ENCODE results near the gene HSBP1. TPM values are rescaled to one million over a fixed set of nuclear protein-coding genes. Genes with fewer than 3 reads are reported as not detected.
A peak's percentile ranks its signal among the peaks of the same experiment; 100 is the strongest.

HSBP1 gene
- total and polyA plus RNA-seq, 2 of the 13 experiments (the other 11 are each of a cell fraction or from before 2014, with no cell fraction given), result 249 to 292 TPM

DNA sequence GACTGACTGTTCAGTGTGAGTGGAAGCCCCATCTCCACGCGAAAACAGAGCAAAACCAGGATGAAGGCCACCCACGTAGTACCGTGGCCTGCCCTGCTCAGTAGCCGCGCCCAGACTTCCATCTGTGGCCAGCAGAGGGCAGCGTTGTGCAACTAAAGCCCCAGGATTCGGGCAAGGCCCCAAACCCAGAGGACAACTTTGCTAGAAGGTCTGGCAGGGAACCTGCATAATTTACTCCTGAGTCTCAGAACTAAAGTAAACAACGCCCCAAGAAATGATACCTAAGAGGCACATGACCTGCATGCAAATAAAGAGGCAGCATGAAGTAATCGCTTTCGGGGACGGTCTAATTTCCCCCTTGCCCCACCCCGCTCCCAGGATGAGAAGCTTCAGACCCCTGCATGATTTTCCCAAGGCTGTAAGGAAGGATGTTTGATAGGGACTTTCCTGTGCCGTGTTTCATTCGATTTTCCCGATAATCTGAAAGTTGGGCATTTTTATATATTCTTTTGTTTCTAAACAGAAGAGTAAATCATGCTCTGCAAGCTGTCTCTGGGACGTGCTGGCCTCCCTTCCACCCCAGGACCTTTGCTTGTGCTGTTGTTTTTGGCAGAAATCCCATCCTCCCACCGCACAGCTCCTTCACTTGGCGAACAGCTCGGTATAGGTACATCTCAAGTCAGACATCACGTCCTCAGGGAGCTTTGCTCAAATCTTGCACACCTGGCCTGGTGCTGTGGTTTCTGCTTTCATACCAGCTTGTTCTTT is 18.6 kb downstream of the HSBP1 start (continued):
- TF ChIP-seq BRCA1 (CRISPR knock-in tag; IDR thresholded peaks at IDR 0.05) (no peak), ONECUT2 (CRISPR knock-in tag; IDR thresholded peaks at IDR 0.05) (no peak), THAP11 (CRISPR knock-in tag; IDR thresholded peaks at IDR 0.05) (0 out of 2 replicates have a peak, but pooled peaks have one; percentile 14), ZNF160 (CRISPR knock-in tag; IDR thresholded peaks at IDR 0.05) (no peak), ZSCAN25 (CRISPR knock-in tag; IDR thresholded peaks at IDR 0.05) (no peak), KLF6 (CRISPR knock-in tag; IDR thresholded peaks at IDR 0.05) (no peak), PPARG (CRISPR knock-in tag; conservative IDR thresholded peaks at IDR 0.05) (0 out of 2 replicates have a peak, but pooled peaks have one; percentile 35), NFYC (CRISPR knock-in tag; IDR thresholded peaks at IDR 0.05) (no peak), HOXA3 (CRISPR knock-in tag; IDR thresholded peaks at IDR 0.05) (peak; percentile 11; the same call in 1 of the 2 replicates), SRY (CRISPR knock-in tag; IDR thresholded peaks at IDR 0.05) (no peak), ZC3H4 (CRISPR knock-in tag; IDR thresholded peaks at IDR 0.05; ENCODE audit: borderline replicate concordance) (no peak), MYNN (CRISPR knock-in tag; IDR thresholded peaks at IDR 0.05; ENCODE audit: low read depth) (no peak), TBP (CRISPR knock-in tag; IDR thresholded peaks at IDR 0.05) (no peak), EEA1 (CRISPR knock-in tag; IDR thresholded peaks at IDR 0.05; ENCODE audit: borderline replicate concordance) (no peak), POLR2G (IDR thresholded peaks at IDR 0.05; ENCODE audit: low read depth, low read length) (no peak), ZNF850 (CRISPR knock-in tag; conservative IDR thresholded peaks at IDR 0.05) (no peak)
- TF ChIP-seq, protein P1, sequence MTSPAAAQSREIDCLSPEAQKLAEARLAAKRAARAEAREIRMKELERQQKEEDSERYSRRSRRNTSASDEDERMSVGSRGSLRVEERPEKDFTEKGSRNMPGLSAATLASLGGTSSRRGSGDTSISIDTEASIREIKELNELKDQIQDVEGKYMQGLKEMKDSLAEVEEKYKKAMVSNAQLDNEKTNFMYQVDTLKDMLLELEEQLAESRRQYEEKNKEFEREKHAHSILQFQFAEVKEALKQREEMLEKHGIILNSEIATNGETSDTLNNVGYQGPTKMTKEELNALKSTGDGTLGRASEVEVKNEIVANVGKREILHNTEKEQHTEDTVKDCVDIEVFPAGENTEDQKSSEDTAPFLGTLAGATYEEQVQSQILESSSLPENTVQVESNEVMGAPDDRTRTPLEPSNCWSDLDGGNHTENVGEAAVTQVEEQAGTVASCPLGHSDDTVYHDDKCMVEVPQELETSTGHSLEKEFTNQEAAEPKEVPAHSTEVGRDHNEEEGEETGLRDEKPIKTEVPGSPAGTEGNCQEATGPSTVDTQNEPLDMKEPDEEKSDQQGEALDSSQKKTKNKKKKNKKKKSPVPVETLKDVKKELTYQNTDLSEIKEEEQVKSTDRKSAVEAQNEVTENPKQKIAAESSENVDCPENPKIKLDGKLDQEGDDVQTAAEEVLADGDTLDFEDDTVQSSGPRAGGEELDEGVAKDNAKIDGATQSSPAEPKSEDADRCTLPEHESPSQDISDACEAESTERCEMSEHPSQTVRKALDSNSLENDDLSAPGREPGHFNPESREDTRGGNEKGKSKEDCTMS (CRISPR knock-in tag; conservative IDR thresholded peaks at IDR 0.05), result no peak
- TF ChIP-seq, protein P2, sequence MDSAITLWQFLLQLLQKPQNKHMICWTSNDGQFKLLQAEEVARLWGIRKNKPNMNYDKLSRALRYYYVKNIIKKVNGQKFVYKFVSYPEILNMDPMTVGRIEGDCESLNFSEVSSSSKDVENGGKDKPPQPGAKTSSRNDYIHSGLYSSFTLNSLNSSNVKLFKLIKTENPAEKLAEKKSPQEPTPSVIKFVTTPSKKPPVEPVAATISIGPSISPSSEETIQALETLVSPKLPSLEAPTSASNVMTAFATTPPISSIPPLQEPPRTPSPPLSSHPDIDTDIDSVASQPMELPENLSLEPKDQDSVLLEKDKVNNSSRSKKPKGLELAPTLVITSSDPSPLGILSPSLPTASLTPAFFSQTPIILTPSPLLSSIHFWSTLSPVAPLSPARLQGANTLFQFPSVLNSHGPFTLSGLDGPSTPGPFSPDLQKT (CRISPR knock-in tag; IDR thresholded peaks at IDR 0.05; ENCODE audit: borderline replicate concordance), result no peak
- TF ChIP-seq, protein P3, sequence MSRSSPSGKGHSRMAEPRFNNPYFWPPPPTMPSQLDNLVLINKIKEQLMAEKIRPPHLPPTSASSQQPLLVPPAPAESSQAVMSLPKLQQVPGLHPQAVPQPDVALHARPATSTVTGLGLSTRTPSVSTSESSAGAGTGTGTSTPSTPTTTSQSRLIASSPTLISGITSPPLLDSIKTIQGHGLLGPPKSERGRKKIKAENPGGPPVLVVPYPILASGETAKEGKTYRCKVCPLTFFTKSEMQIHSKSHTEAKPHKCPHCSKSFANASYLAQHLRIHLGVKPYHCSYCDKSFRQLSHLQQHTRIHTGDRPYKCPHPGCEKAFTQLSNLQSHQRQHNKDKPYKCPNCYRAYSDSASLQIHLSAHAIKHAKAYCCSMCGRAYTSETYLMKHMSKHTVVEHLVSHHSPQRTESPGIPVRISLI (CRISPR knock-in tag; IDR thresholded peaks at IDR 0.05; ENCODE audit: borderline replicate concordance), result no peak
- TF ChIP-seq, protein P4, sequence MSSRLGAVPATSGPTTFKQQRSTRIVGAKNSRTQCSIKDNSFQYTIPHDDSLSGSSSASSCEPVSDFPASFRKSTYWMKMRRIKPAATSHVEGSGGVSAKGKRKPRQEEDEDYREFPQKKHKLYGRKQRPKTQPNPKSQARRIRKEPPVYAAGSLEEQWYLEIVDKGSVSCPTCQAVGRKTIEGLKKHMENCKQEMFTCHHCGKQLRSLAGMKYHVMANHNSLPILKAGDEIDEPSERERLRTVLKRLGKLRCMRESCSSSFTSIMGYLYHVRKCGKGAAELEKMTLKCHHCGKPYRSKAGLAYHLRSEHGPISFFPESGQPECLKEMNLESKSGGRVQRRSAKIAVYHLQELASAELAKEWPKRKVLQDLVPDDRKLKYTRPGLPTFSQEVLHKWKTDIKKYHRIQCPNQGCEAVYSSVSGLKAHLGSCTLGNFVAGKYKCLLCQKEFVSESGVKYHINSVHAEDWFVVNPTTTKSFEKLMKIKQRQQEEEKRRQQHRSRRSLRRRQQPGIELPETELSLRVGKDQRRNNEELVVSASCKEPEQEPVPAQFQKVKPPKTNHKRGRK (CRISPR knock-in tag; IDR thresholded peaks at IDR 0.05), result no peak
- TF ChIP-seq, protein P5, sequence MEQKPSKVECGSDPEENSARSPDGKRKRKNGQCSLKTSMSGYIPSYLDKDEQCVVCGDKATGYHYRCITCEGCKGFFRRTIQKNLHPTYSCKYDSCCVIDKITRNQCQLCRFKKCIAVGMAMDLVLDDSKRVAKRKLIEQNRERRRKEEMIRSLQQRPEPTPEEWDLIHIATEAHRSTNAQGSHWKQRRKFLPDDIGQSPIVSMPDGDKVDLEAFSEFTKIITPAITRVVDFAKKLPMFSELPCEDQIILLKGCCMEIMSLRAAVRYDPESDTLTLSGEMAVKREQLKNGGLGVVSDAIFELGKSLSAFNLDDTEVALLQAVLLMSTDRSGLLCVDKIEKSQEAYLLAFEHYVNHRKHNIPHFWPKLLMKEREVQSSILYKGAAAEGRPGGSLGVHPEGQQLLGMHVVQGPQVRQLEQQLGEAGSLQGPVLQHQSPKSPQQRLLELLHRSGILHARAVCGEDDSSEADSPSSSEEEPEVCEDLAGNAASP (CRISPR knock-in tag; IDR thresholded peaks at IDR 0.05; ENCODE audit: borderline replicate concordance), result 0 out of 2 replicates have a peak, but pooled peaks have one; percentile 37
